ENCODE measurements around the gene LRRC59. TPM values are rescaled to one million over a fixed set of nuclear protein-coding genes. Genes with fewer than 3 reads are reported as not detected.
A peak's percentile ranks its signal among the peaks of the same experiment; 100 is the strongest.

The LRRC59 gene
- total RNA-seq, 4 donors from 2014 or later, result 11.6 to 29.3 (median 24.2) TPM

DNA sequence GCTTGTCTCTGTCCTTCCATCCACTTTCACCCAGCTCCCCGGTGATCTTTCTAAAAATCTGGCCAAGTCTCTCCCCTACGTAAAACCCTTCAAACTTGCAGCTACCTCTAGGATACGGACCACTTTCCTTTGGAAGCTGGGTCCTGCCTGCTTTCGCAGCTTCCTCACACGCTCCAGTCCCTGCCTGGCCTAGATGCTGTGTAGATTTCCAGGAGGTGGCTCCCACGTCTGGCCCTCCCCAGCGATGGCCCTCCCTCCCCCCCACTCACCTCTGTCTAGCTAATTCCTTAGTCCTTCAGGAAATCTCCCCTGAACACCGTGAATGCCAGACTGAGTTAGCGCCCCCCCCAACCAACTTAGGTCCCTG is 579 bp upstream of the LRRC59 start:
- TF ChIP-seq, protein P1, sequence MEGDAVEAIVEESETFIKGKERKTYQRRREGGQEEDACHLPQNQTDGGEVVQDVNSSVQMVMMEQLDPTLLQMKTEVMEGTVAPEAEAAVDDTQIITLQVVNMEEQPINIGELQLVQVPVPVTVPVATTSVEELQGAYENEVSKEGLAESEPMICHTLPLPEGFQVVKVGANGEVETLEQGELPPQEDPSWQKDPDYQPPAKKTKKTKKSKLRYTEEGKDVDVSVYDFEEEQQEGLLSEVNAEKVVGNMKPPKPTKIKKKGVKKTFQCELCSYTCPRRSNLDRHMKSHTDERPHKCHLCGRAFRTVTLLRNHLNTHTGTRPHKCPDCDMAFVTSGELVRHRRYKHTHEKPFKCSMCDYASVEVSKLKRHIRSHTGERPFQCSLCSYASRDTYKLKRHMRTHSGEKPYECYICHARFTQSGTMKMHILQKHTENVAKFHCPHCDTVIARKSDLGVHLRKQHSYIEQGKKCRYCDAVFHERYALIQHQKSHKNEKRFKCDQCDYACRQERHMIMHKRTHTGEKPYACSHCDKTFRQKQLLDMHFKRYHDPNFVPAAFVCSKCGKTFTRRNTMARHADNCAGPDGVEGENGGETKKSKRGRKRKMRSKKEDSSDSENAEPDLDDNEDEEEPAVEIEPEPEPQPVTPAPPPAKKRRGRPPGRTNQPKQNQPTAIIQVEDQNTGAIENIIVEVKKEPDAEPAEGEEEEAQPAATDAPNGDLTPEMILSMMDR (IDR thresholded peaks at IDR 0.05), result no peak
- no peak for TF ChIP-seq POLR2A (IDR thresholded peaks at IDR 0.05)
- DNase-seq (ENCODE audit: low spot score in 2 of 2), result no peak
- whole genome bisulfite sequencing, 2 donors, result 54 to 55% methylated on average over 9 of the region's 9 CpGs
- no peak overlapping the region for H3K4me3 ChIP-seq (ENCODE audit: low read depth, poor library complexity, severe bottlenecking)
- intact Hi-C loops (cut with DNase I; ENCODE audit: low total_unique reads), result no loop called here

DNA sequence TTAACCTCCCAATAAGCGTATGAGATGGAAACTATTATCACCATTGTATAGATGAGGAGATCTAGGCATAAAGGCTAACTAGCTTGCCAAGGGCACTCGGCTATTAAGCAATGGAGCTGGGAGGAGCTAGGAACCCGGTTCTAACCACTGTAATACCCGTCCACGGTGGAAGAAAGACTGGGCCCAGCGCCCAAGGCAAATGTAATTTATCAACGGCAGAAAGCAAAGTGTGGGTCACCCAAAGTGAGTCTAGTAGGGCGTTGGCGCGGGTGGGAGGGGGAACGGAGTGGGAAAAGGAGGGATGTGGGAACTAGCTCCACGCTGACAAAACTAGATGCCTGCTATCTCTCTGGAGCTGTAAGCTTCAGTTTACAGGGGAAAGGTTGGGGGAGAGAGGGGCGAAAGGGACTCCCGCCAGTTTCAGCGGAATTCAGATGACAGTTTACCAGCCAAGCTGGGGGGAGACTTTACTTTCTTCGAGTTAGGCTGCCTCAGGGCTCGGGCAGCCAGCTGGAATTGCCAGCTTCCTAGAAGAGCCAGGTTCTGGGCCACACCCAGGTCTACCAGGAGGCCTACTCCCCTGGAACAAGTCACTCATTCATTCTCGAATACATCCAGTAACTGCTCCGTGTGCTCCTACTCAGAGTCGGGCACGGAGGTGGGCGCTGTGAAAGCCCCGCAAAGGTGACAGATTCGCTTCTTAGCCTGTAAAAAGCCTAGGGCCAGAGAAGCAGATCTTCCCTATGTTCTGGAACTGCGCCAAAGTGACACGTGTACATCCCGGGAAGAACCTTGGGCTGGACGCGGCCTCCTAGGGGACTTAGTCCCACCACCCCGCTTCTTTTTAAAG is 837 bp downstream of the LRRC59 start:
- intact Hi-C loops (cut with DNase I; ENCODE audit: low total_unique reads), result no loop called here
- peak; percentile 35 to 88 for DNase-seq (ENCODE audit: low spot score in 2 of 2)
- H3K4me3 ChIP-seq (ENCODE audit: low read depth, poor library complexity, severe bottlenecking), result peak overlapping the region; percentile 77
- TF ChIP-seq POLR2A (IDR thresholded peaks at IDR 0.05), result no peak
- TF ChIP-seq, protein P1 (IDR thresholded peaks at IDR 0.05), result no peak
- WGBS, 2 donors, result 2% methylated on average over 30 of the region's 30 CpGs

DNA sequence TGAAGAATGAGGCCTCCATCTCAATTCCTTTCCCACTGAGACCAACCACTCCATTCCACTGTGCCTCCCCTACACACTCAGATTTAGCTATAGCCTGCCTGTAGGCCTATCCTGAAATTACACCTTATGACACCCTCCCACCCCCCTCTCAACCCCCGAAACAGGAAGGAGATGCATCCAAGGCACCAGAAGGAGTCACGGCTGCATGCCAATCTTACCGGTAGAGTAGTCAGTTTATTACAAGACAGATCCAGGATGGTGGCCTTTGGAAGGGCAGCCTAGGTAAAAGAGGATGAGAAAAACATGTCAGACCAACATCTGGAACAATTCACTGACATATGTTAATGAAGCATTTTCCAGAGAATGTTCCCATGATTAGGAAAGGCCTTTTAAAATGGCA is 2.6 kb downstream of the LRRC59 start:
- H3K4me3 ChIP-seq (ENCODE audit: low read depth, poor library complexity, severe bottlenecking), result no peak overlapping the region
- no peak for TF ChIP-seq POLR2A (IDR thresholded peaks at IDR 0.05)
- TF ChIP-seq, protein P1 (IDR thresholded peaks at IDR 0.05), result no peak
- 17 to 28% methylated on average over 3 of the region's 3 CpGs for WGBS, 2 donors
- intact Hi-C loops (cut with DNase I; ENCODE audit: low total_unique reads), result no loop called here
- DNase-seq (ENCODE audit: low spot score in 2 of 2), result no peak

DNA sequence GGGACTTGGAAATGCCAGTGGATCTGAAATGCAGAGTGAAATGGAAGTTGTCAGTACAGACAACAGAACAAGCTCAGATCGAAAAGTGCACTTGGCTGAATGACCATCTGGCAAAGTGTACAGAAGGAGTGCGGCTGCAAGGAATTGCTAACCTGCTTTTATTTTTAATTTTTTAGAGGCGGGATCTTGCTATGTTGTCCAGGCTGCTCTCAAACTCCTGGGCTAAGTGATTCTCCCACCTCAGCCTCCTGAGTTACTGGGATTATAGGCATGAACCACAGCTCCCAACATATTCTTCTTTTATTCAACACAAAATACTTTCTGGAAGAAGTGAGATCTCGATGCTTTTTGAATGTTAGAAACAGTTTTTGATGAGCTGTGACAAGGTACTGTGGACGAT is 3.6 kb downstream of the LRRC59 start:
- intact Hi-C loops (cut with DNase I; ENCODE audit: low total_unique reads), result no loop called here
- TF ChIP-seq, protein P1 (IDR thresholded peaks at IDR 0.05), result no peak
- no peak for TF ChIP-seq POLR2A (IDR thresholded peaks at IDR 0.05)
- WGBS, 2 donors, result 92 to 93% methylated on average over 5 of the region's 5 CpGs
- no peak overlapping the region for H3K4me3 ChIP-seq (ENCODE audit: low read depth, poor library complexity, severe bottlenecking)
- no peak for DNase-seq (ENCODE audit: low spot score in 2 of 2)

DNA sequence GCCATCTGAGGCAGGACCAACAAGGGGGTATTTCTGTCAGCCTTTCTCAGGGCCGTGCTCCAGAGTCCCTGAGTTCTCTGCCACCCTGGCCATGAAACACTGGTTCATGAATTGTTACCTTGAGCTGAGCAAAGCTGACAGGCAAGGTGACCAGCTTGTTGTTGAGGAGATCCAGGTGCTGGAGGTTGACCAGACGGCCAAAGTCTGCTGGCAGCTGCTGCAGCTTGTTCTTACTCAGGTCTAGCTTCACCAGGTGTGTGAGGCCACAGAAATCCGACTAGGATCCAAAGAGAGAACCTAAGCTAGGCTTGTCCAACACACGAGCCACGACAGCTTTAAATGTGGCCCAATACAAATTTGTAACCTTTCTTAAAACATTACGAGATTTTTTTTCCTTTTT is 4.7 kb downstream of the LRRC59 start:
- no peak for DNase-seq (ENCODE audit: low spot score in 2 of 2)
- WGBS, 2 donors, result 82% methylated on average over 6 of the region's 6 CpGs
- TF ChIP-seq POLR2A (IDR thresholded peaks at IDR 0.05), result no peak
- TF ChIP-seq, protein P1 (IDR thresholded peaks at IDR 0.05), result no peak
- intact Hi-C loops (cut with DNase I; ENCODE audit: low total_unique reads), result no loop called here
- no peak overlapping the region for H3K4me3 ChIP-seq (ENCODE audit: low read depth, poor library complexity, severe bottlenecking)

DNA sequence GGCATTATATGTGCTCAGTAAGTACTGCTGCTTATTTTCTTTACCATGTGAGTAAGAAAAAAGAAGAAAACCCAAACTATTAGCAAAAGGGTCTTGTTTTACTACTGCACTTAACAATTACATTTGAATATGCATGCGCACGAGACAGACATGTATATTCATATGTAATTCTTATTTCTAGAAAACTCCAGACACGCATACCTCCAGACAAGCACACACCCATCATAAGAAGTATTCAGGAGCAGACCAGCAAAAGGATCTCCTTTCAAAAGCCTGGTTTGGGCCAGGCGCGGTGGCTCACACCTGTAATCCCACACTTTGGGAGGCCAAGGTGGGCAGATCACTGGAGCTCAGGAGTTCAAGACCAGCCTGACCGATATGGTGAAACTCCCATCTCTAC is 7.8 kb downstream of the LRRC59 start:
- 92 to 98% methylated on average over 6 of the region's 6 CpGs for WGBS, 2 donors
- DNase-seq (ENCODE audit: low spot score in 2 of 2), result no peak
- no peak overlapping the region for H3K4me3 ChIP-seq (ENCODE audit: low read depth, poor library complexity, severe bottlenecking)
- intact Hi-C loops (cut with DNase I; ENCODE audit: low total_unique reads), result no loop called here
- no peak for TF ChIP-seq POLR2A (IDR thresholded peaks at IDR 0.05)
- TF ChIP-seq, protein P1 (IDR thresholded peaks at IDR 0.05), result no peak

Data from lower leg skin (tissue), 4 donors.